ENCODE data around the gene SIL1.
"Not testable (repeated sequence)": the region's sequence is repeated elsewhere in the genome, so short reads cannot be mapped to it uniquely, and the experiment has no call there.

Gene SIL1

DNA sequence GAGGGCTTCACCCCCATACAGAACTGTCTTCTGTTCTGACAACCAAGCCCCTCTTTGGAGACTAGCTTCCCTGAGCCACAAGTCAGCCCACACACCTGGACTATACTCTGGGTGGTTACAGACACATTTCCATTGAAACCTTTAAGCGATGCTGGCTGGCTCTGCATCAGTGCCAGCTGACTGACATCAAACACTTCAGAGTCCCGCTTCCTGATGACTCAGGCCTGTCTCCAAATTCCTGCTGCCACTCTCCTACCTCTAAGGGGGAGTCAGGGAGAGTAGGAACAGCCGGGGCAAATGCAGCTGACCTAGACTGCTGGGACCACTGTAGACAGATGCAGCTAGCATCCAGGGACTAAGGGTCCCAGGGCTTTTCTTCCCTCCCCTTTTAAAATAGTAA lies 59.4 kb downstream of the SIL1 start:
- no peak for DNase-seq (ENCODE audit: low read depth)

GRCh38 chr5:139138109-139138508 lies 60.1 kb downstream of the SIL1 start:
- no peak for DNase-seq (ENCODE audit: low read depth)

GRCh38 chr5:139137697-139138096 lies 60.5 kb downstream of the SIL1 start:
- no peak for DNase-seq (ENCODE audit: low read depth)

GRCh38 chr5:139134906-139135305 lies 63.3 kb downstream of the SIL1 start:
- no peak for DNase-seq (ENCODE audit: low read depth)

DNA sequence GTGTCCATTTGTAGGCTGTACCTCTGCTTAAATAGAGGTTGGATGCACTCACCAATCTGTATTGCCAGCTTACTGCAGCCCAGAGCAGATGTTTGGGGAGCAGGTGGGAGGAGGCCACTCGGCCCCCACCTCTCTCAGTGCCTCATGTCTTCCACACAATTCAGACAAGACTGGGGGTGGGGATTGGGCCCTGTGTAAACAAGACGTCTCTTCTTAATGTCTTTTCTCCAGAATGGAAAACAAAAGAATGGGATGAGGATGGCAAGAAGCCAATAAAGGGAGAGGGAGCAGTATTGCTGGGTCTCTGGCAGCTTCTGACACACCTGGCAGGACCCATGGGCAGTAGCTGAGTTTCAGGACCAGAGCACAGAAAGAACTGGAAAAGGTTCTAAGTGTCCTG lies 64.9 kb downstream of the SIL1 start:
- no peak for DNase-seq (ENCODE audit: low read depth)

DNA sequence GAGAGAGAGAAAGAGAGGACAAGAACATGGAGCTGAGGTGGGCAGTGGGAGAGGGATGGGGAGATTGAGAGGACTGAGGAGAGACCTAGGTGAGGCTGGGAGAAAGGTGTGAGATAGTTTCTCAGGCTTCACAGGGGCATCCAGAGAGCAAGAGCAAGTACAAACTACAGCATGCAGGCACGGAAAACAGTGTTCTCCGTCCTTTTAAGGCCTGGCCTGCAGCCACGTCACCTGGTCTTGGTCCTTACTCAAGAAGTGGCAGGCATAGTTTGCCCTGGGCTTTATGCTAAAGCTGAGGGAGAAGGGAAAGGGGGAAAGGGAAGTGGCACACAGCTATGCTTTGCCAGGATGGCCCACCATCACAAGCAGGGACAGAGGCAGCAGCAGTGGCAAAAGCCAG lies 65.7 kb downstream of the SIL1 start:
- DNase-seq (ENCODE audit: low read depth): no peak

GRCh38 chr5:139131921-139132432 lies 66.2 kb downstream of the SIL1 start:
- no peak for DNase-seq (ENCODE audit: low read depth)

- DNase-seq (ENCODE audit: low read depth): no peak
Observed at GRCh38 chr5:139131465-139131864, 66.7 kb downstream of the SIL1 start.

DNA sequence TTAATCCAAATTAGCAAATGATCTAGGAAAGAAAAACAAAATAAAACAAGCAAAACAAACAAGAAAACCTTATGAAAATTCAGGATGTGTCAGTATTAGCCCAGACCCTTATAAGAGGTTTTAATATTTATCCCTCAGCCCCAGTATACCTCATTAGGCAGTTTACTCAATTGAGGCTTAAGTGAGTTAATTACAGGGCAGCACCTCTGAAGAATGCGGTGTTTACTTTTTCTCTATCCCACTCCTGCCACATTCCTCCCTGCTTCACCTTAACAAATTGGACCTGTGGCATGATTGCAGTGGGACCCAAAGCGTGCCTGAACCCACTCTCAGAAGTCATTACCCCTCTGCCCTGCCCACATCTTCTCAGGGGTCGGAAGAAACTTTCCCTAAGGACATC lies 67.1 kb downstream of the SIL1 start:
- no peak for DNase-seq (ENCODE audit: low read depth)

- no peak for DNase-seq (ENCODE audit: low read depth)
Observed at GRCh38 chr5:139130214-139130613, 68.0 kb downstream of the SIL1 start.

DNA sequence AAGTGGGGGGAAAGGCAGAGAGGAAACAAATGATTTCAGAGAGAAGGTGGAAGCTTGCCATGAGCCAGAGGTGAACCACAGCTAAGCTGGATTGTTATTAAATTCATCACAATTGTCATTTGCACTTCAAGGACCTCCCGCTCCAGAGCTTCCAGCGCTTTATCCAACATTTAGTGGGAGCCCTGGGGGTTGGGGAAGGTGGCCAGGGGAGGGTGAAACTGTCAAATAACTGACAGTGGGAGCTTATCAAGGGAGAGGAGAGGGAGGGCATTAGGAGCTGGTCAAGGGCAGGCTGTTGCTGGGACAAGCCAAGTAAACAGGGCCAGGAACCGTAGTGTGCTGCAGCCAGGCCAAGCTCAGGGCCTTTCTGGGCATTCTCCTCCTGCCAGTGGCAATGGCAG lies 71.5 kb downstream of the SIL1 start:
- DNase-seq (ENCODE audit: low read depth): no peak

- DNase-seq (ENCODE audit: low read depth): no peak
Observed at GRCh38 chr5:139125991-139126390, 72.2 kb downstream of the SIL1 start.

DNA sequence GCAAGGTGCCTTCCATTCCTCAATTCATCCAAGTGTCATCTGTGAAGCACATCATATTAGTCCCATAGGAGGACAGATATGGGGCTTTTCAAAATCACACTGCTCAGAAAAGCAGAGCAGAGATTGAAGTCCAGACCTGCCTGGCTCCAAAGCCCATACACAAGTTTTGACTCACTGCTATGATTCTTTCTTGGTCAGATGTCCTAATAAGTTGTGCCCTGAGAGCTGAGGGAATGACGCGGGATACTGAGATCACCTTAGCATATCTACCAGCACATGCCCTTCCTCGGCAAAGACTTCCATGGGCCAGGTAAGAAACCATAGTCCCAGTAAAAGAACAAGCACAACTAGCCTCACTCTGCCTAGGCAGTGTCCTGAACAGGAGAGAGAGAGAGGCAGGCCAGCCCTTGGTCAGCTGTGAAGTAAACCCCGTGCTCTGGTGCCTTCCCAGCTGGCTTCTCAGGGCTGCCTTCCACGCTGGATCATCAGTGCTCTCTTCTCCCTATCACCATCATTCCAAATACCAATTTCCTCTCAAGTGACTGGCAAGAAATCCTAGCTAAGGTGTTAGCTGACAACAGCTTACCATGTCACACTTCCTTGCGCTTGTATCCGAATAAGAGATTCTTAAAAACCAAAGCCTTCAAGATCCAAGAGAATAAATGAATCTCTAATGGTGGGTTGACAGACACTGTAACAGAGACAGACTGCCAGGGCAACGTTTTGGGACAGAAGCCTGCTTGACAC lies 73.2 kb downstream of the SIL1 start:
- DNase-seq (ENCODE audit: low read depth): no peak

GRCh38 chr5:139121120-139121519 lies 77.0 kb downstream of the SIL1 start:
- no peak for DNase-seq (ENCODE audit: low read depth)

- no peak for DNase-seq (ENCODE audit: low read depth)
Observed at GRCh38 chr5:139120521-139120920, 77.6 kb downstream of the SIL1 start.

DNA sequence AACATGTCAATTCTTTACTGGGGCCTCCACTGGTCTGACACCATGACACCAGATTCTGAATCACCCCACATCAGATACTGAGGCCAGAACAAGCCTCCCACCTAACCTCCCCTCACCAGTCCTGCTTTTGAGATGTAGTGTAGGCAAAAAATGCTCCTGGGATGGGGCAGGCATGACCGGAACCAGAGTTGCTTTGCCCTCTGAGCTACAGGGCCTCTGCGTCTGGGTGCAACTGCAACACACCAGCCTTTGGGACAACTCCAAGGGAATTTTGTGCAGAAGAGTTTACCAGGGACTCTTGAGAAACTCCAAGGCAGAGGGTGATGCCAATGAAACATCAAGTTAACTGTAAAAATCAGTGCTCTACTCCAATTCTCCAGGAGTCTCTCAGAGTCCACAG lies 79.4 kb downstream of the SIL1 start:
- DNase-seq (ENCODE audit: low read depth): no peak

GRCh38 chr5:139117342-139117884 lies 80.8 kb downstream of the SIL1 start:
- no peak for DNase-seq (ENCODE audit: low read depth)

- DNase-seq (ENCODE audit: low read depth): no peak
Observed at GRCh38 chr5:139116100-139116655, 82.0 kb downstream of the SIL1 start.

DNA sequence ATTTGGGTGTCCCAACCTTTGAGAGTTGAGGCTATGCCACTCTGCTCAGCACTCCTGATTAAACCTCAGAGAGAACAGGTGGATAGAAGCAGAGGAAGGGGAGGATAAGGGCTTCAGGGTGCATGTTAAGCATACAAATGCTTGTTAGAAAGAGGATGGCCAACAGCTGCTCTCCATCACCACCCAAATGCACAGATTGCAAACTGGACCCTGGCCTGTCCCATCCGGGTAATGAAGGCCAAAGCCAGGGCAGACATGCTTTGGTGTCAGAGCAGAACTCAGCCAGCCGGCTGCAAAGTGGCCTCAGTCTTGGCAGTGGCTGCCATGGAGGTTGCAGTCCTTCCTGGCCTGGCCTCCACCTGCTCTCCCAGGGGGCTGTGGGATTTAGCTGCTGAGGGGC lies 84.3 kb downstream of the SIL1 start:
- DNase-seq (ENCODE audit: low read depth): no peak

- DNase-seq (ENCODE audit: low read depth): not testable (repeated sequence)
Observed at GRCh38 chr5:139112362-139112761, 85.8 kb downstream of the SIL1 start.

DNA sequence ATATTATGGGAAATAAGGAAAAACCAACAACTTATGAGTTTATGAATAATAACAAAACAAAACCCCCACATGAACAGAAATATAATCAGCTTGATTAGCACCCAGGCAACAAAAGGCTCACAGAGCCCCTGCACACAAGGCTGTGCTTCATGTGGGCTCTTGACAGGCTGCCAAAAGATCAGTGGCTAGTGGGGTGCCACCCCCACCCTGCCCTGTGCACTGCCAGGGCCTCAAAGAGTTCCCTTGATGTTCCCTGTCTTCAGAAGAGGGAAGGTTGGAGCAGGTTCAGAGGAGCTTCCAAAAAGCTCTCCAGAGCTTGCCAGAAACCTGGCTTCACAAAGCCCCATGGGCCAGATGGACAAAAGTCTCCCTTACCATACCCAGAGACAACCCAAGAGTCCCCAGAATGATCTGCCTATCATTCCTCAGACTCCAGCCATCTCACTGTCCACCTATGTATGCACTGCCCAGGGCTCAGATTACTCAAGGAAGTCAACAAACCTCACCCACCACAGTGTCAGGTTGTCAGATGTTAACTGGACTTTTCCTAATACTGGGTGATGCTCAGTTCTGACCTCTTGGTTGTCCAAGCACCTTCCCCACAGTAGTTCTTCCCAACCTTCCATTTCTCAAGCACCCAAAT lies 87.5 kb downstream of the SIL1 start:
- DNase-seq (ENCODE audit: low read depth): no peak

DNA sequence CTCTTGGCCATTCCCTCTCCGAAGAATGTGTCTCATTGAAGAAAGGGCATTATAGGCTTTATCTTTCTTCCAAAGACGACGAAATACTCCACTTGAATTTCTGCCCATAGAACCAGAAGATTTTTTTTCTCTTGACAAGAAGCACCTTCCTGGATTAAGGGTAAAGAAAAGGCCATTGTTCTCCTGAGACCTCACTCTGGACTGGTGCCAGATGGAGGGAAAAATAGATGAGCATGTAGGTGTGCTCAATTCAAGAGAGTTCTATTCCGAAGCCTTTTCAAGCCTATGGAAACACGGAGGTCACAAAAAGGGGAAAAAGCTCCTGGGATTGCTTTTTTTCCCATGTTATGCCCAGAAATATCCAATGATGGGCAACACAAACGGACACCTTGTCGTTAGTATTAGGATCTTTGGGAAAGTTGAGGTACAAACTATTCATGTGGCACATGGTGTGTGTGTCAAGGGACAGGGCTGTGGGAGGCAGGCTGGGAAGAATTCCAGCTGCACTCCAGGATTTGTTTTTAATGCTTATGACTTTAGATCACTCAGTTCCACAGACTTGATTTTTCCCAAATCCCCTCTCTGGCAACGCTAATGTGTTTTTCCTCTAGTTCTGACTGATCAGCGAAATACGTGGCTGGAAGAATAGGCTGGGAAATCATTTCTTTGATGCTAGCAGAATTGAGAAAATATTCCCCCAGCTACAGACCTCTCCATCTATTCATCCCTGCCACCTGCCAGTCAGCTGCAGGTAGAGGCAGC lies 89.9 kb downstream of the SIL1 start:
- no peak for DNase-seq (ENCODE audit: low read depth)

Data from stimulated activated CD8-positive, alpha-beta memory T cell treated with anti-CD3 and anti-CD28 coated beads, Interleukin-4, amount 100 ng/mL, for 24 hours (primary cell).